HEK293 (cell line): Measurements from ENCODE around the gene BHLHE23.

Experiments
- CTCF ChIA-PET: fragments of 350-600 bp; formaldehyde crosslinking; extraction: SDS; loops from one replicate; lab custom pipeline; 2021; ENCODE audit warnings: antibody characterized with exemption; lab: Yijun Ruan, JAX
- POLR2A ChIA-PET: fragments of 300-600 bp; formaldehyde crosslinking; extraction: SDS; loops from one replicate; lab custom pipeline; 2020; ENCODE audit warnings: antibody characterized with exemption, inconsistent platforms; lab: Yijun Ruan, JAX
- H3K27ac ChIP-seq: fragments of 200-500 bp; sonication (Bioruptor generic); 2 replicates; pipeline ENCODE4 v1.5.1; 2014; ENCODE audit warnings: low read depth, low read length, control low read depth, inconsistent platforms; ENCODE audit errors: extremely low read depth
- H3K36me3 ChIP-seq, 2 experiments: fragments of 200-500 bp in 1 of 2; sonication (Bioruptor generic) in 1 of 2; 1 replicate in 1 of 2; 2 replicates in 1 of 2; pipeline ENCODE4 v1.5.1; 2014 to 2017; ENCODE audit warnings: inconsistent platforms in 2 of 2, low read length in 2 of 2; ENCODE audit not compliant: control insufficient read depth in 2 of 2, insufficient read depth in 1 of 2
- H3K4me1 ChIP-seq: fragments of 200-500 bp; sonication (Bioruptor generic); 2 replicates; pipeline ENCODE4 v1.5.1; 2014; ENCODE audit warnings: mild to moderate bottlenecking, low read length, inconsistent platforms; ENCODE audit not compliant: control insufficient read depth, insufficient read depth
- H3K4me3 ChIP-seq: 2 replicates; pipeline ENCODE4 v1.5.1; 2011; ENCODE audit warnings: low read depth, mild to moderate bottlenecking, control low read depth, low read length, moderate library complexity
- H3K9me3 ChIP-seq: fragments of 200-500 bp; sonication (Bioruptor generic); 2 replicates; pipeline ENCODE4 v1.5.1; 2014; ENCODE audit warnings: low read depth, low read length, inconsistent platforms; ENCODE audit not compliant: control insufficient read depth, insufficient read depth
- CTCF ChIP-seq: fragments of 450-650 bp; formaldehyde crosslinking; IDR thresholded peaks from 2 replicates; pipeline ENCODE4 v1.5.1; 2016; ENCODE audit warnings: missing biosample characterization, missing genetic modification characterization
- GLI4 ChIP-seq: fragments of 450-650 bp; formaldehyde crosslinking; IDR thresholded peaks from 2 replicates; pipeline ENCODE4 v1.5.1; 2016; ENCODE audit warnings: missing biosample characterization, missing genetic modification characterization
- TRIM28 ChIP-seq: IDR thresholded peaks from 2 replicates; pipeline ENCODE4 v1.6.1; 2011; ENCODE audit warnings: low read length, control low read depth, borderline replicate concordance
- ZBTB48 ChIP-seq: fragments of 450-650 bp; formaldehyde crosslinking; IDR thresholded peaks from 2 replicates; pipeline ENCODE4 v1.5.1; 2016; ENCODE audit warnings: missing biosample characterization, missing genetic modification characterization
- ZBTB7A ChIP-seq: fragments of 450-650 bp; formaldehyde crosslinking; IDR thresholded peaks from 2 replicates; pipeline ENCODE4 v1.5.1; 2016; ENCODE audit warnings: low read depth, missing biosample characterization, missing genetic modification characterization
- ZFP3 ChIP-seq: fragments of 450-650 bp; formaldehyde crosslinking; IDR thresholded peaks from 2 replicates; pipeline ENCODE4 v1.5.1; 2016; ENCODE audit warnings: low read depth, missing biosample characterization, missing genetic modification characterization
- ZNF155 ChIP-seq: fragments of 450-650 bp; formaldehyde crosslinking; IDR thresholded peaks from 2 replicates; pipeline ENCODE4 v1.5.1; 2016; ENCODE audit warnings: missing biosample characterization, missing genetic modification characterization
- ZNF404 ChIP-seq: fragments of 450-650 bp; formaldehyde crosslinking; IDR thresholded peaks from 2 replicates; pipeline ENCODE4 v1.5.1; 2017; ENCODE audit warnings: missing biosample characterization, missing genetic modification characterization
- ZNF433 ChIP-seq: fragments of 450-650 bp; formaldehyde crosslinking; IDR thresholded peaks from 2 replicates; pipeline ENCODE4 v1.5.1; 2016; ENCODE audit warnings: missing biosample characterization, missing genetic modification characterization, low read depth
- ZNF555 ChIP-seq: fragments of 450-650 bp; formaldehyde crosslinking; conservative IDR thresholded peaks from 2 replicates; pipeline ENCODE4 v1.5.1; 2017; ENCODE audit warnings: missing biosample characterization, mild to moderate bottlenecking, missing genetic modification characterization, inconsistent platforms
- ZNF596 ChIP-seq: fragments of 450-650 bp; IDR thresholded peaks from 2 replicates; pipeline ENCODE4 v1.5.0; 2018; ENCODE audit warnings: missing biosample characterization, mild to moderate bottlenecking, missing genetic modification characterization, moderate library complexity
- ZNF610 ChIP-seq: fragments of 450-650 bp; formaldehyde crosslinking; IDR thresholded peaks from 2 replicates; pipeline ENCODE4 v1.5.1; 2016; ENCODE audit warnings: missing biosample characterization, missing genetic modification characterization, borderline replicate concordance
- ZNF785 ChIP-seq: fragments of 450-650 bp; formaldehyde crosslinking; IDR thresholded peaks from 2 replicates; pipeline ENCODE4 v1.5.1; 2016; ENCODE audit warnings: missing biosample characterization, missing genetic modification characterization
- ZNF792 ChIP-seq: fragments of 450-650 bp; formaldehyde crosslinking; IDR thresholded peaks from 2 replicates; pipeline ENCODE4 v1.5.1; 2016; ENCODE audit warnings: missing biosample characterization, missing genetic modification characterization
- ZNF830 ChIP-seq: fragments of 450-650 bp; IDR thresholded peaks from 2 replicates; pipeline ENCODE4 v1.5.0; 2018; ENCODE audit warnings: missing biosample characterization, missing genetic modification characterization, low read depth, mild to moderate bottlenecking, moderate library complexity
- TF ChIP-seq, protein P1 (sequence below): fragments of 450-650 bp; formaldehyde crosslinking; IDR thresholded peaks from 2 replicates; pipeline ENCODE4 v1.5.1; 2016; ENCODE audit warnings: missing biosample characterization, missing genetic modification characterization
- TF ChIP-seq, protein P2 (sequence below): fragments of 450-650 bp; formaldehyde crosslinking; IDR thresholded peaks from 2 replicates; pipeline ENCODE4 v1.5.1; 2016; ENCODE audit warnings: missing biosample characterization, missing genetic modification characterization
- TF ChIP-seq, protein P3 (sequence below): fragments of 450-650 bp; formaldehyde crosslinking; IDR thresholded peaks from 2 replicates; pipeline ENCODE4 v1.5.1; 2017; ENCODE audit warnings: missing biosample characterization, missing genetic modification characterization
- TF ChIP-seq, protein P4 (sequence below): fragments of 450-650 bp; formaldehyde crosslinking; IDR thresholded peaks from 2 replicates; pipeline ENCODE4 v1.5.1; 2017; ENCODE audit warnings: missing biosample characterization, mild to moderate bottlenecking, missing genetic modification characterization, moderate library complexity

The BHLHE23 gene

DNA sequence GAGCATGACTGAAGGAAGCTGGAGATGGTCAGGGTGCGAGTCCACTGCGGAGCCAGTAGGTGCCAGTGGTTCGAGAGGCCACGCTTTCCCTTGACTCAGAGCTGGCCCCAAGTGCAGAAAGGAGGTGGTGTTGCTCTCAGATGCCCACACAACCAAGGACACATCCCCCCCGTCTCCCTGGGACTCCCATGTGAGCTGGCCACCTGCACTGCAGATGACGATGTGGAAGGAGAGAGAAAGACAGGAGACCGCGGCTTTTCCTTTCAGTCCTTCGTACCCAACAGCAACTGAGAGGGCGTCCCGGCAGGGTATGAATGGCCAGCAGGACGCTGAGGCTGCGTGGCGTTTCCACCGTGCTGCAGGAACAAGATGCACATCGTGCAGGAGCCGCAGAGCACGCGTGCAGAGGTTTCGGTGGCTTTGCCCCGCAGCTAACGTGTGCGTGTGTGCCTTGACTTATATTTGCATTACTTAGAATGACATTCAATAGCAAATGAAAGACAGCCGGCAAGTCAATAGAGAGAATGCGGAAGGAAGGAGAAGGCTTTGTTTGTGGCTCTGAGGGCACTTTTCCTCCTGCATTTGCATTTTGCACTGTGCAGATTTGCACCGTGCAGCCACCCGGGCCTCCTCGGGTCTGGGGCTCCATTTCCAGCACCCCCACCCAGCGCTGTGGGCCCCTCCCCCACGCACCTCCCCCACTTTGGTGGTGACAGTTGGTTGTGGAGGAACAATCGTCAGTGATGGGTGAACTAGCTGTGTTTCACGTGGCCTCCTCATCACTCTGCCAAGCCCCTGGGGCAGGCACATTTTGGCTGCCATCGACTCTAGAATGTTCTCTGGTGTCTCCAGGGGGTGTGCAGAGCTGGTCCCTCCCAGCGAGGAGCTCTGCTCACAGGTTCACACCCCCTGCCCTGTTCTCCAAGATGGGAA is 26.4 kb upstream of the BHLHE23 start (continued):
- TF ChIP-seq ZNF555 (tag by site-specific recombination), result no peak

- CTCF ChIA-PET, result interaction anchor here (0.7 kb wide), 1 partner anchor 66 kb away, joined by 3 read pairs; no protein-coding TSS in a partner anchor
- H3K27ac ChIP-seq, result no peak overlapping the region
- H3K9me3 ChIP-seq, result no peaks in the 10 kb centered on the region
Observed at GRCh38 chr20:63032026-63032800, 25.4 kb upstream of the BHLHE23 start.

GRCh38 chr20:63031251-63032014 is 24.7 kb upstream of the BHLHE23 start:
- POLR2A ChIA-PET, result no interaction called here
- Histone ChIP-seq H3K9me3 (no peaks in the 10 kb centered on the region), H3K4me1 (no peaks in the 10 kb centered on the region), H3K4me3 (no peak overlapping the region), H3K27ac (no peak overlapping the region), H3K36me3 (no peaks in the 10 kb centered on the region)
- CTCF ChIA-PET, result interaction anchor here (1.0 kb wide), 1 partner anchor 147 kb away, joined by 3 read pairs; no protein-coding TSS in a partner anchor
- TF ChIP-seq ZNF830 (tag by site-specific recombination) (no peak), ZNF792 (no peak), ZNF433 (tag by site-specific recombination) (no peak), ZBTB48 (tag by site-specific recombination) (no peak), ZFP3 (tag by site-specific recombination) (no peak), ZNF155 (no peak)
- TF ChIP-seq, protein P1, sequence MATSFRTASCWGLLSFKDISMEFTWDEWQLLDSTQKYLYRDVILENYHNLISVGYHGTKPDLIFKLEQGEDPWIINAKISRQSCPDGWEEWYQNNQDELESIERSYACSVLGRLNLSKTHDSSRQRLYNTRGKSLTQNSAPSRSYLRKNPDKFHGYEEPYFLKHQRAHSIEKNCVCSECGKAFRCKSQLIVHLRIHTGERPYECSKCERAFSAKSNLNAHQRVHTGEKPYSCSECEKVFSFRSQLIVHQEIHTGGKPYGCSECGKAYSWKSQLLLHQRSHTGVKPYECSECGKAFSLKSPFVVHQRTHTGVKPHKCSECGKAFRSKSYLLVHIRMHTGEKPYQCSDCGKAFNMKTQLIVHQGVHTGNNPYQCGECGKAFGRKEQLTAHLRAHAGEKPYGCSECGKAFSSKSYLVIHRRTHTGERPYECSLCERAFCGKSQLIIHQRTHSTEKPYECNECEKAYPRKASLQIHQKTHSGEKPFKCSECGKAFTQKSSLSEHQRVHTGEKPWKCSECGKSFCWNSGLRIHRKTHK, result no peak
- TF ChIP-seq, protein P2, sequence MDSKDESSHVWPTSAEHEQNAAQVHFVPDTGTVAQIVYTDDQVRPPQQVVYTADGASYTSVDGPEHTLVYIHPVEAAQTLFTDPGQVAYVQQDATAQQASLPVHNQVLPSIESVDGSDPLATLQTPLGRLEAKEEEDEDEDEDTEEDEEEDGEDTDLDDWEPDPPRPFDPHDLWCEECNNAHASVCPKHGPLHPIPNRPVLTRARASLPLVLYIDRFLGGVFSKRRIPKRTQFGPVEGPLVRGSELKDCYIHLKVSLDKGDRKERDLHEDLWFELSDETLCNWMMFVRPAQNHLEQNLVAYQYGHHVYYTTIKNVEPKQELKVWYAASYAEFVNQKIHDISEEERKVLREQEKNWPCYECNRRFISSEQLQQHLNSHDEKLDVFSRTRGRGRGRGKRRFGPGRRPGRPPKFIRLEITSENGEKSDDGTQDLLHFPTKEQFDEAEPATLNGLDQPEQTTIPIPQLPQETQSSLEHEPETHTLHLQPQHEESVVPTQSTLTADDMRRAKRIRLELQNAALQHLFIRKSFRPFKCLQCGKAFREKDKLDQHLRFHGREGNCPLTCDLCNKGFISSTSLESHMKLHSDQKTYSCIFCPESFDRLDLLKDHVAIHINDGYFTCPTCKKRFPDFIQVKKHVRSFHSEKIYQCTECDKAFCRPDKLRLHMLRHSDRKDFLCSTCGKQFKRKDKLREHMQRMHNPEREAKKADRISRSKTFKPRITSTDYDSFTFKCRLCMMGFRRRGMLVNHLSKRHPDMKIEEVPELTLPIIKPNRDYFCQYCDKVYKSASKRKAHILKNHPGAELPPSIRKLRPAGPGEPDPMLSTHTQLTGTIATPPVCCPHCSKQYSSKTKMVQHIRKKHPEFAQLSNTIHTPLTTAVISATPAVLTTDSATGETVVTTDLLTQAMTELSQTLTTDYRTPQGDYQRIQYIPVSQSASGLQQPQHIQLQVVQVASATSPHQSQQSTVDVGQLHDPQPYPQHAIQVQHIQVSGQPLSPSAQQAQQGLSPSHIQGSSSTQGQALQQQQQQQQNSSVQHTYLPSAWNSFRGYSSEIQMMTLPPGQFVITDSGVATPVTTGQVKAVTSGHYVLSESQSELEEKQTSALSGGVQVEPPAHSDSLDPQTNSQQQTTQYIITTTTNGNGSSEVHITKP, result no peak

More at GRCh38 chr20:63032026-63032800, 25.4 kb upstream of the BHLHE23 start:
- Histone ChIP-seq H3K36me3 (no peaks in the 10 kb centered on the region), H3K4me1 (no peaks in the 10 kb centered on the region), H3K4me3 (no peak overlapping the region)
- POLR2A ChIA-PET, result no interaction called here
- TF ChIP-seq ZNF596 (tag by site-specific recombination) (no peak), ZNF785 (tag by site-specific recombination) (no peak), GLI4 (no peak), TRIM28 (no peak), ZNF404 (tag by site-specific recombination) (no peak), CTCF (no peak), ZBTB7A (tag by site-specific recombination) (no peak), ZNF610 (tag by site-specific recombination) (no peak)
- TF ChIP-seq, protein P3, sequence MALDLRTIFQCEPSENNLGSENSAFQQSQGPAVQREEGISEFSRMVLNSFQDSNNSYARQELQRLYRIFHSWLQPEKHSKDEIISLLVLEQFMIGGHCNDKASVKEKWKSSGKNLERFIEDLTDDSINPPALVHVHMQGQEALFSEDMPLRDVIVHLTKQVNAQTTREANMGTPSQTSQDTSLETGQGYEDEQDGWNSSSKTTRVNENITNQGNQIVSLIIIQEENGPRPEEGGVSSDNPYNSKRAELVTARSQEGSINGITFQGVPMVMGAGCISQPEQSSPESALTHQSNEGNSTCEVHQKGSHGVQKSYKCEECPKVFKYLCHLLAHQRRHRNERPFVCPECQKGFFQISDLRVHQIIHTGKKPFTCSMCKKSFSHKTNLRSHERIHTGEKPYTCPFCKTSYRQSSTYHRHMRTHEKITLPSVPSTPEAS (tag by site-specific recombination), result no peak
- TF ChIP-seq, protein P4, sequence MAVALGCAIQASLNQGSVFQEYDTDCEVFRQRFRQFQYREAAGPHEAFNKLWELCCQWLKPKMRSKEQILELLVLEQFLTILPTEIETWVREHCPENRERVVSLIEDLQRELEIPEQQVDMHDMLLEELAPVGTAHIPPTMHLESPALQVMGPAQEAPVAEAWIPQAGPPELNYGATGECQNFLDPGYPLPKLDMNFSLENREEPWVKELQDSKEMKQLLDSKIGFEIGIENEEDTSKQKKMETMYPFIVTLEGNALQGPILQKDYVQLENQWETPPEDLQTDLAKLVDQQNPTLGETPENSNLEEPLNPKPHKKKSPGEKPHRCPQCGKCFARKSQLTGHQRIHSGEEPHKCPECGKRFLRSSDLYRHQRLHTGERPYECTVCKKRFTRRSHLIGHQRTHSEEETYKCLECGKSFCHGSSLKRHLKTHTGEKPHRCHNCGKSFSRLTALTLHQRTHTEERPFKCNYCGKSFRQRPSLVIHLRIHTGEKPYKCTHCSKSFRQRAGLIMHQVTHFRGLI, result no peak
